ENCODE measurements around the gene GTSE1. TPM values are rescaled to one million over a fixed set of nuclear protein-coding genes. Genes with fewer than 3 reads are reported as not detected.

Gene GTSE1
- total RNA-seq, 1 donor from 2014 or later, result 29.7 TPM

DNA sequence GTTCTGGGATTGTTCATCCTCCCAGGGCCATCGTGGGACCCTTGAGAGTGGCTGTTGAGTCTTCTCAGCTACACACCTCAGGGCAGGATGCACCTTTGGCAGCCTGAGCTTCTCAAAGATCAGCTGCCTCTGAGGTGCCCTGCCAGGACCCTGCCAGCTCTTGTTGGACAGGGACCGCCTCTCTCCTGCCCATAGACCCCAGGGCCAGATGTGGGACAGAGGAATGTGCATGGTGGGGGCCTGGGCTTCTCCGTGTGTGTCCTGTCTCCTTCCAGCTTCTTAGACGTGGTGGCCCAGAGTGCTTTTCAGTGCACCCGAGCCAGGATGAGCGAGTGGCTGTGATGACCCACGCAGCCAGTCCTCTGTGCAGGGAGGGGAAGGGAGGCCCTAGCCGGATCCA is 32.9 kb downstream of the GTSE1 start:
- Histone ChIP-seq H3F3A (ENCODE audit: low read depth) (peaks cover 15% of the 10 kb centered on the region), H3K4me1 (no peaks in the 10 kb centered on the region), H3K4me2 (no peak overlapping the region), H3K79me2 (ENCODE audit: low read depth) (no peaks in the 10 kb centered on the region), H3K36me3 (peaks cover 4% of the 10 kb centered on the region), H4K20me1 (ENCODE audit: low read depth) (no peaks in the 10 kb centered on the region), H3K4me3 (no peak overlapping the region), H3K27me3 (no peaks in the 10 kb centered on the region), H3K9ac (no peak overlapping the region), H3K9me3 (ENCODE audit: low read depth) (no peaks in the 10 kb centered on the region), H3K27ac (no peak overlapping the region), H2AFZ (replicated peaks) (no peak overlapping the region)
- H3K36me3 Mint-ChIP-seq, result peaks cover 19% of the 10 kb centered on the region
- TF ChIP-seq, protein P1, sequence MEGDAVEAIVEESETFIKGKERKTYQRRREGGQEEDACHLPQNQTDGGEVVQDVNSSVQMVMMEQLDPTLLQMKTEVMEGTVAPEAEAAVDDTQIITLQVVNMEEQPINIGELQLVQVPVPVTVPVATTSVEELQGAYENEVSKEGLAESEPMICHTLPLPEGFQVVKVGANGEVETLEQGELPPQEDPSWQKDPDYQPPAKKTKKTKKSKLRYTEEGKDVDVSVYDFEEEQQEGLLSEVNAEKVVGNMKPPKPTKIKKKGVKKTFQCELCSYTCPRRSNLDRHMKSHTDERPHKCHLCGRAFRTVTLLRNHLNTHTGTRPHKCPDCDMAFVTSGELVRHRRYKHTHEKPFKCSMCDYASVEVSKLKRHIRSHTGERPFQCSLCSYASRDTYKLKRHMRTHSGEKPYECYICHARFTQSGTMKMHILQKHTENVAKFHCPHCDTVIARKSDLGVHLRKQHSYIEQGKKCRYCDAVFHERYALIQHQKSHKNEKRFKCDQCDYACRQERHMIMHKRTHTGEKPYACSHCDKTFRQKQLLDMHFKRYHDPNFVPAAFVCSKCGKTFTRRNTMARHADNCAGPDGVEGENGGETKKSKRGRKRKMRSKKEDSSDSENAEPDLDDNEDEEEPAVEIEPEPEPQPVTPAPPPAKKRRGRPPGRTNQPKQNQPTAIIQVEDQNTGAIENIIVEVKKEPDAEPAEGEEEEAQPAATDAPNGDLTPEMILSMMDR (IDR thresholded peaks at IDR 0.05), result no peak
- TF ChIP-seq EZH2phosphoT487 (IDR thresholded peaks at IDR 0.05), result no peak
- no peak for TF ChIP-seq EZH2 (IDR thresholded peaks at IDR 0.05)
- DNase-seq (ENCODE audit: low spot score), result no peak
- no peak overlapping the region for H3K27ac Mint-ChIP-seq
- H3K27me3 Mint-ChIP-seq (ENCODE audit: insufficient read depth, low read depth), result no peaks in the 10 kb centered on the region
- H3K4me3 Mint-ChIP-seq, result no peak overlapping the region
- H3K9me3 Mint-ChIP-seq, result no peaks in the 10 kb centered on the region
- peaks cover 3% of the 10 kb centered on the region for H3K4me1 Mint-ChIP-seq

DNA sequence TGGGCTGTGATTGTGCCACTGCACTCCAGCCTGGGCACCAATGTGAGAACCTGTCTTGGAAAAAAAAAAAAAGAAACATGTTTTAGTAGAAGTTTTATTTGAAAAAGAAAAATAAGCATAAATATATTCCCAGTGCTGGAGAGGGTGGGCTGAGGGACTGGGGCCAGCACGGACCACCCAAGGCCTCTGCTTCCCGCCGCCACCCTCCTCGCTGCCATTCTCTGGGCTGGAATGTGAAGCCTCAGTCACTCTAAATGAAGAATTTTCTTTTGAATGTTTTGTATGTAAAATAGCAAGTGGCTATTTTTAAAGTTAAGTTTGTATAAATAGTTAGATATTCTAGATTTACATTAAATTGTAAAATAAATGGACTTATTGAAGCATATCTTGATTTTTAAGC is 33.8 kb downstream of the GTSE1 start:
- peaks cover 2% of the 10 kb centered on the region for H3K27me3 Mint-ChIP-seq (ENCODE audit: insufficient read depth, low read depth)
- Histone ChIP-seq H3K9ac (no peak overlapping the region), H2AFZ (replicated peaks) (no peak overlapping the region)

DNA sequence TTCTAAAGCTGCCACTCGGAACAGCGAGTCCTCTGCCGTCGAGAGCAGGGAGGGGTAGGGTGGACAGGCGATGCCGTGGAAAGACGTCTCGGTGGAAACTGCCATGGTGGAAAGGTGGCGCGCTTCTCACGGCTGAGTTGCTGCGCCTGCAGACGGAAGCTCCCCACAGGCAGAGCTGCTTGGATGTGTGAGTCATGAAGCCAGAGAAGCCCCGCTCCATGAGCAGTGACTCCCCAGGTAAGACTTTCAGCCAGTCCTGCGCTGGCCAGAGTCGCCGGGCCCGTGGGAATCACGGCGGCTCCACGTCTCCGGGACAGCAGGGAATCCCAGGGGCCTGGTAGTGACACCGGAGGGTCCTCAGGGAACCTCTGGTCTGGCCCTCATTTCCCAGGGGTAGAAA is 34.8 kb downstream of the GTSE1 start:
- Histone ChIP-seq H4K20me1 (ENCODE audit: low read depth) (peaks cover 8% of the 10 kb centered on the region), H3K4me1 (peaks cover 1% of the 10 kb centered on the region), H3K79me2 (ENCODE audit: low read depth) (peaks cover 8% of the 10 kb centered on the region), H3K36me3 (peaks cover 2% of the 10 kb centered on the region), H3K9me3 (ENCODE audit: low read depth) (no peaks in the 10 kb centered on the region), H3K4me2 (no peak overlapping the region), H2AFZ (replicated peaks) (no peak overlapping the region), H3K27ac (no peak overlapping the region), H3K27me3 (no peaks in the 10 kb centered on the region), H3K4me3 (no peak overlapping the region), H3K9ac (no peak overlapping the region), H3F3A (ENCODE audit: low read depth) (peaks cover 22% of the 10 kb centered on the region)
- H3K27me3 Mint-ChIP-seq (ENCODE audit: insufficient read depth, low read depth), result peaks cover 2% of the 10 kb centered on the region
- TF ChIP-seq EZH2 (IDR thresholded peaks at IDR 0.05) (no peak), EZH2phosphoT487 (IDR thresholded peaks at IDR 0.05) (no peak)
- TF ChIP-seq, protein P1 (IDR thresholded peaks at IDR 0.05), result no peak
- no peak overlapping the region for H3K27ac Mint-ChIP-seq
- no peak for DNase-seq (ENCODE audit: low spot score)
- H3K4me3 Mint-ChIP-seq, result no peak overlapping the region
- H3K4me1 Mint-ChIP-seq, result peaks cover 9% of the 10 kb centered on the region
- H3K9me3 Mint-ChIP-seq, result no peaks in the 10 kb centered on the region
- peaks cover 15% of the 10 kb centered on the region for H3K36me3 Mint-ChIP-seq

More for the DNA sequence above, 33.8 kb downstream of the GTSE1 start:
- TF ChIP-seq EZH2 (IDR thresholded peaks at IDR 0.05) (no peak), EZH2phosphoT487 (IDR thresholded peaks at IDR 0.05) (no peak)
- TF ChIP-seq, protein P1 (IDR thresholded peaks at IDR 0.05), result no peak
- Histone ChIP-seq H3K9me3 (ENCODE audit: low read depth) (no peaks in the 10 kb centered on the region), H3K27ac (no peak overlapping the region), H3K79me2 (ENCODE audit: low read depth) (no peaks in the 10 kb centered on the region), H3K4me1 (no peaks in the 10 kb centered on the region), H3K36me3 (peaks cover 4% of the 10 kb centered on the region), H3K4me2 (no peak overlapping the region), H3F3A (ENCODE audit: low read depth) (peaks cover 22% of the 10 kb centered on the region), H4K20me1 (ENCODE audit: low read depth) (no peaks in the 10 kb centered on the region), H3K27me3 (no peaks in the 10 kb centered on the region), H3K4me3 (no peak overlapping the region)
- H3K4me3 Mint-ChIP-seq, result no peak overlapping the region
- DNase-seq (ENCODE audit: low spot score), result no peak
- H3K36me3 Mint-ChIP-seq, result peaks cover 19% of the 10 kb centered on the region
- H3K27ac Mint-ChIP-seq, result no peak overlapping the region
- peaks cover 6% of the 10 kb centered on the region for H3K4me1 Mint-ChIP-seq
- no peaks in the 10 kb centered on the region for H3K9me3 Mint-ChIP-seq
